GM23338 (cell line): Measurements from ENCODE around the gene KRTAP12-1. TPM values are rescaled to one million over a fixed set of nuclear protein-coding genes. Genes with fewer than 3 reads are reported as not detected.

Source experiments
- ATAC-seq: fragments of 200-7000 bp; cut with Tn5 transposase; 3 replicates; pipeline ENCODE4 v1.9.1; 2020
- DNase-seq: peaks from one replicate; pipeline ENCODE4 v3.0.0-alpha.2; 2015; ENCODE audit warnings: low spot score
- H2AFZ ChIP-seq: fragments of 200-600 bp; sonication (generic); 2 replicates; pipeline ENCODE4 v1.8.0; 2016; ENCODE audit warnings: antibody characterized with exemption, mild to moderate bottlenecking, moderate library complexity
- H3F3A ChIP-seq: fragments of 200-600 bp; sonication (generic); replicated peaks from 2 replicates; pipeline ENCODE4 v1.8.0; 2017; ENCODE audit warnings: antibody characterized with exemption, mixed run types, low read depth
- H3K27ac ChIP-seq: fragments of 200-600 bp; sonication (generic); 2 replicates; pipeline ENCODE4 v1.6.1; 2016; ENCODE audit warnings: low read depth
- H3K27me3 ChIP-seq: fragments of 200-600 bp; sonication (generic); 2 replicates; pipeline ENCODE4 v1.8.0; 2016; ENCODE audit warnings: mild to moderate bottlenecking, mixed run types, moderate library complexity; ENCODE audit not compliant: insufficient read depth
- H3K36me3 ChIP-seq: fragments of 200-600 bp; sonication (generic); 2 replicates; pipeline ENCODE4 v1.8.0; 2016; ENCODE audit warnings: mild to moderate bottlenecking; ENCODE audit not compliant: insufficient read depth
- H3K4me1 ChIP-seq: fragments of 200-600 bp; sonication (generic); 2 replicates; pipeline ENCODE4 v1.8.0; 2016; ENCODE audit warnings: mild to moderate bottlenecking, moderate library complexity; ENCODE audit not compliant: insufficient read depth
- H3K4me2 ChIP-seq: fragments of 200-600 bp; sonication (generic); 2 replicates; pipeline ENCODE4 v1.7.1; 2017; ENCODE audit warnings: mixed run types
- H3K4me3 ChIP-seq: fragments of 200-600 bp; sonication (generic); 2 replicates; pipeline ENCODE4 v1.6.1; 2016; ENCODE audit warnings: mixed run types
- H3K79me2 ChIP-seq: fragments of 200-600 bp; sonication (generic); replicated peaks from 2 replicates; pipeline ENCODE4 v1.8.0; 2017; ENCODE audit warnings: mild to moderate bottlenecking; ENCODE audit not compliant: insufficient read depth
- H3K9me2 ChIP-seq: fragments of 200-600 bp; sonication (generic); 2 replicates; pipeline ENCODE4 v1.8.0; 2017; ENCODE audit not compliant: insufficient read depth
- H4K20me1 ChIP-seq: fragments of 200-600 bp; sonication (generic); replicated peaks from 2 replicates; pipeline ENCODE4 v1.8.0; 2017; ENCODE audit warnings: mild to moderate bottlenecking; ENCODE audit not compliant: insufficient read depth
- H3K27ac Mint-ChIP-seq: 2 replicates; pipeline ENCODE4 v1.8.0; 2020; ENCODE audit warnings: inconsistent platforms, mild to moderate bottlenecking, moderate library complexity, mixed read lengths
- H3K27me3 Mint-ChIP-seq: 3 replicates; pipeline ENCODE4 v1.8.0; 2022; ENCODE audit warnings: low read depth, mild to moderate bottlenecking, moderate library complexity, mixed read lengths, inconsistent platforms; ENCODE audit not compliant: insufficient read depth, poor library complexity
- H3K36me3 Mint-ChIP-seq: 3 replicates; pipeline ENCODE4 v1.8.0; 2021; ENCODE audit warnings: low read depth, mild to moderate bottlenecking, inconsistent platforms, moderate library complexity, mixed read lengths
- H3K4me1 Mint-ChIP-seq: 3 replicates; pipeline ENCODE4 v1.8.0; 2020; ENCODE audit warnings: mild to moderate bottlenecking, inconsistent platforms, mixed read lengths
- H3K4me3 Mint-ChIP-seq: 3 replicates; pipeline ENCODE4 v1.8.0; 2021; ENCODE audit warnings: moderate library complexity, mild to moderate bottlenecking, inconsistent platforms, mixed read lengths
- H3K9me3 Mint-ChIP-seq: 3 replicates; pipeline ENCODE4 v1.8.0; 2020; ENCODE audit warnings: moderate library complexity, mild to moderate bottlenecking, inconsistent platforms, mixed read lengths
- CREB1 ChIP-seq: fragments of 250-450 bp; sonication (Bioruptor Pico); IDR thresholded peaks from 2 replicates; pipeline ENCODE4 v1.5.0; 2020; ENCODE audit warnings: low read depth, mild to moderate bottlenecking, moderate library complexity
- EZH2 ChIP-seq: fragments of 200-600 bp; sonication (generic); IDR thresholded peaks from one replicate; pipeline ENCODE4 v1.8.0; 2017; ENCODE audit warnings: antibody characterized with exemption, mild to moderate bottlenecking, low read depth; ENCODE audit not compliant: unreplicated experiment
- EZH2phosphoT487 ChIP-seq: fragments of 200-600 bp; sonication (generic); IDR thresholded peaks from one replicate; pipeline ENCODE4 v1.8.1; 2018; ENCODE audit warnings: antibody characterized with exemption; ENCODE audit not compliant: unreplicated experiment
- NANOG ChIP-seq: IDR thresholded peaks from 2 replicates; pipeline ENCODE4 v1.6.1; 2016; ENCODE audit warnings: antibody characterized with exemption, borderline replicate concordance
- REST ChIP-seq: IDR thresholded peaks from one replicate; pipeline ENCODE4 v1.6.1; 2018; ENCODE audit warnings: antibody characterized with exemption; ENCODE audit not compliant: unreplicated experiment
- STAT1 ChIP-seq: IDR thresholded peaks from one replicate; pipeline ENCODE4 v1.6.1; 2016; ENCODE audit warnings: antibody characterized with exemption; ENCODE audit not compliant: unreplicated experiment
- ZNF114 ChIP-seq: fragments of 250-450 bp; sonication (Bioruptor Pico); IDR thresholded peaks from 2 replicates; pipeline ENCODE4 v1.5.0; 2020; ENCODE audit warnings: mild to moderate bottlenecking, moderate library complexity
- ZNF331 ChIP-seq: fragments of 250-450 bp; sonication (Bioruptor Pico); IDR thresholded peaks from 2 replicates; pipeline ENCODE4 v1.5.0; 2020; ENCODE audit warnings: low read depth, mild to moderate bottlenecking, moderate library complexity
- polyA plus RNA-seq: library from polyadenylated mRNA; unstranded; fragments of >200 nt; fragmentation: Nextera tagmentation; extraction: Ambion mirVana; gene quantifications from 2 replicates; pipeline ENCODE4 v1.2.1, GENCODE V29; 2016
- total RNA-seq: library from RNA; depleted of rRNA; stranded (reverse); fragments of >200 nt; shearing (Covaris generic); gene quantifications from 2 replicates; pipeline ENCODE4 v1.2.3, GENCODE V29; 2014
- TF ChIP-seq, protein P1 (sequence below): fragments of 250-450 bp; sonication (Bioruptor Pico); IDR thresholded peaks from 2 replicates; pipeline ENCODE4 v1.5.0; 2020; ENCODE audit warnings: mild to moderate bottlenecking, moderate library complexity

KRTAP12-1 gene
- total and polyA plus RNA-seq, 2 experiments from 2014 or later: not detected

- TF ChIP-seq REST (no peak), NANOG (no peak), EZH2 (no peak)
These were observed 24.1 kb downstream of the KRTAP12-1 start, which contains the start of gene KRTAP12-3 (continued) for GRCh38 chr21:44657635-44658540.

DNA sequence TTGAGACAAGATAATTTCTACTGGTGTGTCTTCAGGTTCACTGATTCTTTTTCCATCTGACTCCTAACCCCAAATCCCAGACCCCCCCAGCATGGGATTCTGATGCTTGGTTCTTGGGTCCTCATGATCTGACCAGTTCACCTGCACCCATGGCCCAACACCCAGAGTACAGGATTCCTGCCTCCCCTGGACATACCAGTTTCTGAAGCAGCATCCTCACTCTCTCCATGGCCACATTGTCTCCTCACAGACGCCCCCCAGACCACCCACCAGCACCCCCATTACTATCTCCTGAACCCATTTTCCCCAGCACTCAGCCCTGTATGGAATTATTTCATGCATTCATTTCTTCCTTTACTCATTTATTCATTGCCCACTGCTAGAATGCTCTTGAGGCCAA is 25.1 kb downstream of the KRTAP12-1 start:
- peaks cover 31% of the 10 kb centered on the region for H3K4me1 ChIP-seq
- no peak for ATAC-seq
- TF ChIP-seq REST: no peak
- TF ChIP-seq, protein P1, sequence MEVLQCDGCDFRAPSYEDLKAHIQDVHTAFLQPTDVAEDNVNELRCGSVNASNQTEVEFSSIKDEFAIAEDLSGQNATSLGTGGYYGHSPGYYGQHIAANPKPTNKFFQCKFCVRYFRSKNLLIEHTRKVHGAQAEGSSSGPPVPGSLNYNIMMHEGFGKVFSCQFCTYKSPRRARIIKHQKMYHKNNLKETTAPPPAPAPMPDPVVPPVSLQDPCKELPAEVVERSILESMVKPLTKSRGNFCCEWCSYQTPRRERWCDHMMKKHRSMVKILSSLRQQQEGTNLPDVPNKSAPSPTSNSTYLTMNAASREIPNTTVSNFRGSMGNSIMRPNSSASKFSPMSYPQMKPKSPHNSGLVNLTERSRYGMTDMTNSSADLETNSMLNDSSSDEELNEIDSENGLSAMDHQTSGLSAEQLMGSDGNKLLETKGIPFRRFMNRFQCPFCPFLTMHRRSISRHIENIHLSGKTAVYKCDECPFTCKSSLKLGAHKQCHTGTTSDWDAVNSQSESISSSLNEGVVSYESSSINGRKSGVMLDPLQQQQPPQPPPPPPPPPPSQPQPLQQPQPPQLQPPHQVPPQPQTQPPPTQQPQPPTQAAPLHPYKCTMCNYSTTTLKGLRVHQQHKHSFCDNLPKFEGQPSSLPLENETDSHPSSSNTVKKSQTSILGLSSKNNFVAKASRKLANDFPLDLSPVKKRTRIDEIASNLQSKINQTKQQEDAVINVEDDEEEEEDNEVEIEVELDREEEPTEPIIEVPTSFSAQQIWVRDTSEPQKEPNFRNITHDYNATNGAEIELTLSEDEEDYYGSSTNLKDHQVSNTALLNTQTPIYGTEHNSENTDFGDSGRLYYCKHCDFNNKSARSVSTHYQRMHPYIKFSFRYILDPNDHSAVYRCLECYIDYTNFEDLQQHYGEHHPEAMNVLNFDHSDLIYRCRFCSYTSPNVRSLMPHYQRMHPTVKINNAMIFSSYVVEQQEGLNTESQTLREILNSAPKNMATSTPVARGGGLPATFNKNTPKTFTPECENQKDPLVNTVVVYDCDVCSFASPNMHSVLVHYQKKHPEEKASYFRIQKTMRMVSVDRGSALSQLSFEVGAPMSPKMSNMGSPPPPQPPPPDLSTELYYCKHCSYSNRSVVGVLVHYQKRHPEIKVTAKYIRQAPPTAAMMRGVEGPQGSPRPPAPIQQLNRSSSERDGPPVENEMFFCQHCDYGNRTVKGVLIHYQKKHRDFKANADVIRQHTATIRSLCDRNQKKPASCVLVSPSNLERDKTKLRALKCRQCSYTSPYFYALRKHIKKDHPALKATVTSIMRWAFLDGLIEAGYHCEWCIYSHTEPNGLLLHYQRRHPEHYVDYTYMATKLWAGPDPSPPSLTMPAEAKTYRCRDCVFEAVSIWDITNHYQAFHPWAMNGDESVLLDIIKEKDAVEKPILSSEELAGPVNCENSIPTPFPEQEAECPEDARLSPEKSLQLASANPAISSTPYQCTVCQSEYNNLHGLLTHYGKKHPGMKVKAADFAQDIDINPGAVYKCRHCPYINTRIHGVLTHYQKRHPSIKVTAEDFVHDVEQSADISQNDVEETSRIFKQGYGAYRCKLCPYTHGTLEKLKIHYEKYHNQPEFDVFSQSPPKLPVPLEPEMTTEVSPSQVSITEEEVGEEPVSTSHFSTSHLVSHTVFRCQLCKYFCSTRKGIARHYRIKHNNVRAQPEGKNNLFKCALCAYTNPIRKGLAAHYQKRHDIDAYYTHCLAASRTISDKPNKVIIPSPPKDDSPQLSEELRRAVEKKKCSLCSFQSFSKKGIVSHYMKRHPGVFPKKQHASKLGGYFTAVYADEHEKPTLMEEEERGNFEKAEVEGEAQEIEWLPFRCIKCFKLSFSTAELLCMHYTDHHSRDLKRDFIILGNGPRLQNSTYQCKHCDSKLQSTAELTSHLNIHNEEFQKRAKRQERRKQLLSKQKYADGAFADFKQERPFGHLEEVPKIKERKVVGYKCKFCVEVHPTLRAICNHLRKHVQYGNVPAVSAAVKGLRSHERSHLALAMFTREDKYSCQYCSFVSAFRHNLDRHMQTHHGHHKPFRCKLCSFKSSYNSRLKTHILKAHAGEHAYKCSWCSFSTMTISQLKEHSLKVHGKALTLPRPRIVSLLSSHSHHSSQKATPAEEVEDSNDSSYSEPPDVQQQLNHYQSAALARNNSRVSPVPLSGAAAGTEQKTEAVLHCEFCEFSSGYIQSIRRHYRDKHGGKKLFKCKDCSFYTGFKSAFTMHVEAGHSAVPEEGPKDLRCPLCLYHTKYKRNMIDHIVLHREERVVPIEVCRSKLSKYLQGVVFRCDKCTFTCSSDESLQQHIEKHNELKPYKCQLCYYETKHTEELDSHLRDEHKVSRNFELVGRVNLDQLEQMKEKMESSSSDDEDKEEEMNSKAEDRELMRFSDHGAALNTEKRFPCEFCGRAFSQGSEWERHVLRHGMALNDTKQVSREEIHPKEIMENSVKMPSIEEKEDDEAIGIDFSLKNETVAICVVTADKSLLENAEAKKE (CRISPR knock-in tag): no peak
- TF ChIP-seq ZNF114 (CRISPR knock-in tag): no peak
- no peak for TF ChIP-seq CREB1
- no peak for TF ChIP-seq STAT1
- TF ChIP-seq ZNF331: no peak
- TF ChIP-seq EZH2phosphoT487: no peak

More for the DNA sequence above, 25.1 kb downstream of the KRTAP12-1 start:
- Mint-ChIP-seq H3K27ac (no peak overlapping the region), H3K36me3 (peaks cover 9% of the 10 kb centered on the region; the same call in 2 of the 3 replicates), H3K4me1 (peaks cover 30% of the 10 kb centered on the region), H3K4me3 (no peak overlapping the region), H3K9me3 (peaks cover 21% of the 10 kb centered on the region), H3K27me3 (peaks cover 10% of the 10 kb centered on the region)
- Histone ChIP-seq H3F3A (0 out of 2 replicates have a peak, but pooled peaks cover 3% of the 10 kb centered on the region), H3K9me2 (no peaks in the 10 kb centered on the region), H4K20me1 (no peaks in the 10 kb centered on the region), H3K79me2 (no peaks in the 10 kb centered on the region), H3K36me3 (no peaks in the 10 kb centered on the region), H3K27me3 (no peaks in the 10 kb centered on the region), H3K27ac (no peak overlapping the region), H3K4me2 (no peak overlapping the region), H2AFZ (no peak overlapping the region), H3K4me3 (no peak overlapping the region)
- no peak for DNase-seq
